ENCODE measurements around the gene MACF1.

DNA sequence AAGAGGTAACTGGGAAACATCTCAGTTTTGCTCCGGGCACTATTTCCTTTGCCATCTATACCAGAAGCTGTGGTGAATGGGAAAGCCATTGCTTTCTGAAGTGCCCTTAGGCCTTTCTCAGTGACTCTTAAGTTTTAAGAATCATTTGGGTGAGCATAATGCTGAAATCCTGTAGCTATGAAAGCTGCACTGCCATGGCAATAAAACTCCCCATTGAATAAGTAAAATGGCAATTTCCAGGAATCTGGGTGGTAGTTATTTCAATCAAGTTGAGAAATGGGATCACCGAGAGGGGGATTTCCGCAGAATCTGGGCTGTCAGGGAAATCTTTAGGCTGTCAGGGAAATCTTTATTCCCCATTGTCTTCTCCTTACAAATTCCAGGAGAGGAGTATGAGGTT, 26.8 kb upstream of the MACF1 start:
- TF ChIP-seq, protein P1, sequence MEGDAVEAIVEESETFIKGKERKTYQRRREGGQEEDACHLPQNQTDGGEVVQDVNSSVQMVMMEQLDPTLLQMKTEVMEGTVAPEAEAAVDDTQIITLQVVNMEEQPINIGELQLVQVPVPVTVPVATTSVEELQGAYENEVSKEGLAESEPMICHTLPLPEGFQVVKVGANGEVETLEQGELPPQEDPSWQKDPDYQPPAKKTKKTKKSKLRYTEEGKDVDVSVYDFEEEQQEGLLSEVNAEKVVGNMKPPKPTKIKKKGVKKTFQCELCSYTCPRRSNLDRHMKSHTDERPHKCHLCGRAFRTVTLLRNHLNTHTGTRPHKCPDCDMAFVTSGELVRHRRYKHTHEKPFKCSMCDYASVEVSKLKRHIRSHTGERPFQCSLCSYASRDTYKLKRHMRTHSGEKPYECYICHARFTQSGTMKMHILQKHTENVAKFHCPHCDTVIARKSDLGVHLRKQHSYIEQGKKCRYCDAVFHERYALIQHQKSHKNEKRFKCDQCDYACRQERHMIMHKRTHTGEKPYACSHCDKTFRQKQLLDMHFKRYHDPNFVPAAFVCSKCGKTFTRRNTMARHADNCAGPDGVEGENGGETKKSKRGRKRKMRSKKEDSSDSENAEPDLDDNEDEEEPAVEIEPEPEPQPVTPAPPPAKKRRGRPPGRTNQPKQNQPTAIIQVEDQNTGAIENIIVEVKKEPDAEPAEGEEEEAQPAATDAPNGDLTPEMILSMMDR (IDR thresholded peaks at IDR 0.05 in 8 of 11, conservative IDR thresholded peaks at IDR 0.05 in 3 of 11) = no peak
- TF ChIP-seq POLR2A (IDR thresholded peaks at IDR 0.05) = no peak
- no peak for TF ChIP-seq POLR2AphosphoS5 (IDR thresholded peaks at IDR 0.05)

Data from spleen (tissue), 7 donors.